ENCODE results near the gene CCDC142. TPM values are rescaled to one million over a fixed set of nuclear protein-coding genes. Genes with fewer than 3 reads are reported as not detected.

Gene CCDC142
- total and polyA plus RNA-seq, 10 of the 15 experiments (the other 5 are each of a cell fraction or from before 2014, with no cell fraction given): 0.93 to 16.9 (median 9.0) TPM

GRCh38 chr2:74507145-74507925, 24.5 kb upstream of the CCDC142 start, which contains the start of gene PCGF1 (continued):
- TF ChIP-seq ZBTB11 (CRISPR knock-in tag; IDR thresholded peaks at IDR 0.05) (no peak), ZBTB33 (IDR thresholded peaks at IDR 0.05) (no peak), IRF3 (IDR thresholded peaks at IDR 0.05) (peak; percentile 23; the same call in 1 of the 2 replicates), BCL11A (IDR thresholded peaks at IDR 0.05; ENCODE audit: low read depth, low read length) (no peak), NRF1 (conservative IDR thresholded peaks at IDR 0.05; ENCODE audit: low read depth, low read length) (peak; percentile 97), ZBTB40 (IDR thresholded peaks at IDR 0.05; ENCODE audit: borderline replicate concordance) (peak; percentile 90), CBX5 (IDR thresholded peaks at IDR 0.05; ENCODE audit: low read depth) (no peak), PRDM15 (CRISPR knock-in tag; IDR thresholded peaks at IDR 0.05) (no peak), BCLAF1 (IDR thresholded peaks at IDR 0.05) (no peak), YBX1 (IDR thresholded peaks at IDR 0.05) (0 out of 2 replicates have a peak, but pooled peaks have one; percentile 44)

All from GM12878 (cell line).